DMS153 treated with DMSO at 0.1 percent for 48 hours (cell line): Measurements from ENCODE around the gene PWWP2B.
A peak's percentile ranks its signal among the peaks of the same experiment; 100 is the strongest.

Experiments
- DNase-seq: peaks from one replicate; lab custom pipeline; 2025; ENCODE audit not compliant: unreplicated experiment; lab: John Stamatoyannopoulos, UW

The PWWP2B gene

GRCh38 chr10:132417957-132418441 lies 21.0 kb downstream of the PWWP2B start:
- DNase-seq: peak; percentile 34

GRCh38 chr10:132418527-132419416 lies 21.8 kb downstream of the PWWP2B start:
- DNase-seq: peak; percentile 60

GRCh38 chr10:132419538-132420468 lies 22.8 kb downstream of the PWWP2B start:
- DNase-seq: no peak

- no peak for DNase-seq
These were observed 23.5 kb downstream of the PWWP2B start for GRCh38 chr10:132420469-132420980.

GRCh38 chr10:132420981-132421846 lies 24.2 kb downstream of the PWWP2B start:
- DNase-seq: peak; percentile 45

GRCh38 chr10:132421847-132422751 lies 25.1 kb downstream of the PWWP2B start:
- DNase-seq: peak; percentile 57

GRCh38 chr10:132422903-132423825 lies 26.2 kb downstream of the PWWP2B start:
- no peak for DNase-seq

- peak; percentile 27 for DNase-seq
These were observed 27.2 kb downstream of the PWWP2B start for GRCh38 chr10:132423966-132424861.

- no peak for DNase-seq
These were observed 28.2 kb downstream of the PWWP2B start for GRCh38 chr10:132425029-132425756.

- DNase-seq: no peak
These were observed 28.8 kb downstream of the PWWP2B start for GRCh38 chr10:132425757-132426155.

GRCh38 chr10:132427006-132427771 lies 30.2 kb downstream of the PWWP2B start:
- DNase-seq: no peak

- no peak for DNase-seq
These were observed 31.0 kb downstream of the PWWP2B start for GRCh38 chr10:132427939-132428367.

- DNase-seq: no peak
These were observed 31.5 kb downstream of the PWWP2B start for GRCh38 chr10:132428486-132428995.

GRCh38 chr10:132429281-132430230 lies 32.6 kb downstream of the PWWP2B start:
- DNase-seq: peak; percentile 58
